Measurements from ENCODE around the gene ACOT6.

The ACOT6 gene

DNA sequence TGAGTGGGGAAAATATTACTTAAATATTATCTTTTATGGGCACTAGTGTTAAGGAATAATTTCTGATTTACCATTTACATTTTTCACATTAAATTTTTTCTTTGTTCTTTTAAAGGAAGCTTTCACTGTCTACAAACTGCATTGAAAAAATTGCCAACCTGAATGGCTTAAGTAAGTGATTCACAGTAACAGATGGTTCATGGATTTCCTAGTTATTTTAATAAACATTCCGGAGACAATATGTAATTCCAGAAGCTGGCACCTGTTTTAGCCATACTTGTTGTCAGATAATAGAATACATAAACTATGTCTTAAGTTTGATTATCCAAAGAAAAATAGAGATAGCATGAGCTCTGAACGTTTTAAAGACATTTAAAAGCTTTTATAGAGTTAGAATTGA lies 49.6 kb downstream of the ACOT6 start:
- H3K4me3 ChIP-seq (replicated peaks; ENCODE audit: low read depth, low read length): no peak overlapping the region
- no peak for DNase-seq (ENCODE audit: low read depth)
- TF ChIP-seq, protein P1, sequence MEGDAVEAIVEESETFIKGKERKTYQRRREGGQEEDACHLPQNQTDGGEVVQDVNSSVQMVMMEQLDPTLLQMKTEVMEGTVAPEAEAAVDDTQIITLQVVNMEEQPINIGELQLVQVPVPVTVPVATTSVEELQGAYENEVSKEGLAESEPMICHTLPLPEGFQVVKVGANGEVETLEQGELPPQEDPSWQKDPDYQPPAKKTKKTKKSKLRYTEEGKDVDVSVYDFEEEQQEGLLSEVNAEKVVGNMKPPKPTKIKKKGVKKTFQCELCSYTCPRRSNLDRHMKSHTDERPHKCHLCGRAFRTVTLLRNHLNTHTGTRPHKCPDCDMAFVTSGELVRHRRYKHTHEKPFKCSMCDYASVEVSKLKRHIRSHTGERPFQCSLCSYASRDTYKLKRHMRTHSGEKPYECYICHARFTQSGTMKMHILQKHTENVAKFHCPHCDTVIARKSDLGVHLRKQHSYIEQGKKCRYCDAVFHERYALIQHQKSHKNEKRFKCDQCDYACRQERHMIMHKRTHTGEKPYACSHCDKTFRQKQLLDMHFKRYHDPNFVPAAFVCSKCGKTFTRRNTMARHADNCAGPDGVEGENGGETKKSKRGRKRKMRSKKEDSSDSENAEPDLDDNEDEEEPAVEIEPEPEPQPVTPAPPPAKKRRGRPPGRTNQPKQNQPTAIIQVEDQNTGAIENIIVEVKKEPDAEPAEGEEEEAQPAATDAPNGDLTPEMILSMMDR (IDR thresholded peaks at IDR 0.05; ENCODE audit: low read length, missing control alignments): no peak

DNA sequence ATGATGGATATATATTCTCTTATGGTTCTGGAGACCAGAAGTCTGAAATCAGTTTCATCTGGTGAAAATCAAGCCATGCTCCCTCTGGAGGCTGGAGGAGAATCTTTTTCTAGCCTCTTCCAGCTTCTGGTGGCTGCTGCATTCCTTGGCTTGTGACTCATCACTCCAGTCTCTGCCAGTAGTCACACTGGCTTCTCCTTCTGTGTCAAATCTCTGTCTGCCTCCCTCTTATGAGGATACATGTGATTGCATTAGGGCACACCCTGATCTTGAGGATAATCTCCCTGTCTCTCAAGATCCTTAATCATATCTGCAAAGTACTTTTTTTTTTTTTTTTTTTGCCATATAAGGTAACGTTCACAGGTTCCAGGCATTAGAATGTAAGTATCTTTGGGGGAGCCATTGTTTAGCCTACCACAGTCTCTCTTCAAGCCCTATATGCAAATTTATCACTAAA lies 50.2 kb downstream of the ACOT6 start:
- DNase-seq (ENCODE audit: low read depth): peak; percentile 91
- H3K4me3 ChIP-seq (replicated peaks; ENCODE audit: low read depth, low read length): no peak overlapping the region
- TF ChIP-seq, protein P1 (IDR thresholded peaks at IDR 0.05; ENCODE audit: low read length, missing control alignments): peak; percentile 74

DNA sequence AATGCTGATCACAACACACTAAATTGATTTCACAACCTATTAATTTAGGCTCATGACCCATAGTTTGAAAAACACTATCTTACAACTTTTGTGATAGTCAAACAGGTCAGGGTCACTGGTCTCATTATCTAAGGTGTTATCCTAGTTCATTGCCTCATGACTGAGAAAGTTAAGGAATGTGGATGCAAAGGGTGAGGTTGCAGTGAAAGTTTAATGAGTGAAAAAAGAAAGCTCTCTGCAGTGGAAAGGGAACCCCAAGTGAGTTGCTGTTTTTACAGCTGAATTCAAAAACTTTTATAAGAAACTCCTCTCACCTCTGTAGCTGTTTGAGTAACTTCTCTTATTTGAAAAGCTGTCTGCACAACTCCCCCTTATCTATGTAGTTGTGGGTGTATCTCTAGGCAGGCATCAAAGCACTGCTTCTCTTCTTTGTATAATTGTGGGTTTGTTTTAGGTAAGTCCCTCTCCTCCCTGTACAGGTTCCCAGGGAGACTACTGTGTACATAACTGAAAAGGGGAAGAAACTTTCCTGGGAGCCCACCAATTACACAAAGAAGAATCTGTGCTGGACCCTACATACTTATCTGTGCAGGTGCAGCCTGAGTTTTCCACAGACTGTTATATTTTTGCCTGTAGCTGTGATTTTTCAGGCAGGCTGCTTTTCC lies 51.4 kb downstream of the ACOT6 start:
- no peak for DNase-seq (ENCODE audit: low read depth)
- TF ChIP-seq, protein P1 (IDR thresholded peaks at IDR 0.05; ENCODE audit: low read length, missing control alignments): no peak
- no peak overlapping the region for H3K4me3 ChIP-seq (replicated peaks; ENCODE audit: low read depth, low read length)

DNA sequence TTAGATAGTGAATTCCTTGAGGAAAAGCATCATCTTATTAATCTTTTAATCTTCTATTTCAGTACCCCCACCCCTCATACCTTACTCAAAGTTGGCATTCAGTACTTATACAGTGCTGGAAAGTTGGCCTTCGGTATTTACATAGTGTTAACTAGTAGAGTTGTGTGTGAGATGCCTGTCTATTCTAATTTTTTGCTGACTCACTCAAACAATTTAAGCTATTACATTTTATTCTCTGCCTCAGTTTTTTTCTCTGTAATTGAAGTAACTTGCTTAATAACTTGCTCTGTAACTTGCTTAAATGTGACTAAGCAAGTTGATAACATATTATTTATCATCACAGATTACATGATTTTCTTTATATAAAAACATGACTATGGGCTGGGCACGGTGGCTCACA lies 52.8 kb downstream of the ACOT6 start:
- H3K4me3 ChIP-seq (replicated peaks; ENCODE audit: low read depth, low read length): no peak overlapping the region
- no peak for DNase-seq (ENCODE audit: low read depth)
- TF ChIP-seq, protein P1 (IDR thresholded peaks at IDR 0.05; ENCODE audit: low read length, missing control alignments): no peak

DNA sequence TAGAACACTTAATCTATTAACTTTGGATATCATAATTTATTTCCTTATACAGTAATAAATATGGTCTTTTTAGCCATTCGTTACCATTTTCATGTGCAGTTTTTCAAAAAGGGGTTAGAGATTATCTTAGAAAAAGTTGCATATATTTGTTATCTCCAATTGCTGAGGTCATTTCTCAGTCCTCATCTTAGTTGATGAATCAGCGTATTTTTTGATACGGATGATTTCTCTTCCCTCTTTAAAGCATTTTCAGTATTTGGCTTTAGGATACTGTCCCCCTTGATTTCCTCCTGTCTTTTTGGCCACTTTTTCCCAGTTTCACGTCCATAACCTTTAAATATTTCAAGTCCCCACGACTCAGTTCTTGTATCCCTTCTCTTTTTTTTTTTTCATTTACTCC lies 54.3 kb downstream of the ACOT6 start:
- no peak for DNase-seq (ENCODE audit: low read depth)
- TF ChIP-seq, protein P1 (IDR thresholded peaks at IDR 0.05; ENCODE audit: low read length, missing control alignments): no peak
- no peak overlapping the region for H3K4me3 ChIP-seq (replicated peaks; ENCODE audit: low read depth, low read length)

DNA sequence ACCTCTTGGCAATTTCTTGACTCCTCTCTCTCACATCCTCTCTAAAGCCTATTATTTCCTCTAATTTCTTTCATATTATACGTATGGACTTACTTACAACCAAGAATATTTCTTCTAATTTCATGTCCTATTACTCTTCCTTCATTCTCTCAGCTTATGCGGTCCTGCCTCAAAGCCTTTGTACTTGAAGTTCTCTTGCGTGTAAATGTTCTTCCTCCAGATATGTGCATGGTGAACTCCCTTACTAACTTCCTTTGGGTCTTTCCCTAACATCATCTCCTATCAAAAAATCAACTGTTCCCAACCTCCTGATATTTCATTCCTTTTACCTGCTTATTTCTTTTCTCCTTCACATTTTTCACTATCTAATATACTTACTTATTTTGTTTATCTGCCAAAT lies 55.5 kb downstream of the ACOT6 start:
- no peak overlapping the region for H3K4me3 ChIP-seq (replicated peaks; ENCODE audit: low read depth, low read length)
- TF ChIP-seq, protein P1 (IDR thresholded peaks at IDR 0.05; ENCODE audit: low read length, missing control alignments): no peak
- no peak for DNase-seq (ENCODE audit: low read depth)
